WTC11 (cell line): ENCODE measurements around the gene RHCG. TPM values are rescaled to one million over a fixed set of nuclear protein-coding genes. Genes with fewer than 3 reads are reported as not detected.

Experiments
- ATAC-seq: fragments of 200-7000 bp; cut with Tn5 transposase; 2 replicates; pipeline ENCODE4 v1.10.0; 2021; ENCODE audit warnings: mild to moderate bottlenecking, moderate library complexity
- CTCF ChIA-PET: fragments of 300-600 bp; sonication (Branson Sonifier 250); formaldehyde crosslinking; loops from one replicate; lab custom pipeline; 2021; ENCODE audit warnings: antibody characterized with exemption; lab: Charles Lee
- POLR2A ChIA-PET: fragments of 350-600 bp; sonication (Branson Sonifier 250); formaldehyde crosslinking; loops from one replicate; lab custom pipeline; 2021; ENCODE audit warnings: antibody characterized with exemption; lab: Charles Lee
- DNase-seq: peaks from one replicate; pipeline ENCODE4 v3.0.0; 2021; ENCODE audit warnings: low spot score
- H3K27ac Mint-ChIP-seq: 2 replicates; pipeline ENCODE4 v1.8.0; 2021; ENCODE audit warnings: mixed read lengths
- H3K27me3 Mint-ChIP-seq: 2 replicates; pipeline ENCODE4 v1.8.0; 2021; ENCODE audit warnings: low read depth, mild to moderate bottlenecking, moderate library complexity, mixed read lengths
- H3K36me3 Mint-ChIP-seq: 2 replicates; pipeline ENCODE4 v1.8.0; 2021; ENCODE audit warnings: mixed read lengths
- H3K4me1 Mint-ChIP-seq: 2 replicates; pipeline ENCODE4 v1.8.0; 2022; ENCODE audit warnings: mixed read lengths
- H3K4me3 Mint-ChIP-seq: 2 replicates; pipeline ENCODE4 v1.8.0; 2021; ENCODE audit warnings: mild to moderate bottlenecking, moderate library complexity, mixed read lengths
- H3K9me3 Mint-ChIP-seq: 2 replicates; pipeline ENCODE4 v1.8.0; 2021; ENCODE audit warnings: mixed read lengths
- CREB1 ChIP-seq: sonication (generic); formaldehyde crosslinking; IDR thresholded peaks from 2 replicates; pipeline ENCODE4 v1.8.0; 2023; ENCODE audit warnings: mild to moderate bottlenecking, missing genetic modification reagents
- E2F1 ChIP-seq: sonication (generic); formaldehyde crosslinking; IDR thresholded peaks from 2 replicates; pipeline ENCODE4 v1.8.0; 2022; ENCODE audit warnings: mild to moderate bottlenecking, missing genetic modification reagents
- E2F4 ChIP-seq: sonication (generic); formaldehyde crosslinking; IDR thresholded peaks from 2 replicates; pipeline ENCODE4 v1.8.1; 2022; ENCODE audit warnings: low read depth, mild to moderate bottlenecking, moderate library complexity, missing genetic modification reagents, borderline replicate concordance
- MAX ChIP-seq: sonication (generic); formaldehyde crosslinking; IDR thresholded peaks from 2 replicates; pipeline ENCODE4 v1.8.0; 2022; ENCODE audit warnings: mild to moderate bottlenecking, missing genetic modification reagents
- NFE2L1 ChIP-seq: sonication (generic); formaldehyde crosslinking; IDR thresholded peaks from 2 replicates; pipeline ENCODE4 v1.8.1; 2023; ENCODE audit warnings: missing genetic modification reagents
- NR3C1 ChIP-seq: sonication (generic); formaldehyde crosslinking; conservative IDR thresholded peaks from 2 replicates; pipeline ENCODE4 v1.8.1; 2023; ENCODE audit warnings: low read depth, mild to moderate bottlenecking, missing genetic modification reagents
- OVOL2 ChIP-seq: fragments of 250-450 bp; sonication (Bioruptor Pico); IDR thresholded peaks from 2 replicates; pipeline ENCODE4 v1.9.0; 2021; ENCODE audit warnings: mild to moderate bottlenecking, borderline replicate concordance
- STAT6 ChIP-seq: sonication (generic); formaldehyde crosslinking; conservative IDR thresholded peaks from 2 replicates; pipeline ENCODE4 v1.8.1; 2023; ENCODE audit warnings: mild to moderate bottlenecking, low read depth, missing genetic modification reagents, moderate library complexity
- TEAD1 ChIP-seq: sonication (generic); formaldehyde crosslinking; IDR thresholded peaks from 2 replicates; pipeline ENCODE4 v1.8.0; 2022; ENCODE audit warnings: mild to moderate bottlenecking, missing genetic modification reagents
- USF1 ChIP-seq: sonication (generic); formaldehyde crosslinking; IDR thresholded peaks from 2 replicates; pipeline ENCODE4 v1.8.0; 2022; ENCODE audit warnings: mild to moderate bottlenecking, missing genetic modification reagents
- ZNF121 ChIP-seq: sonication (generic); formaldehyde crosslinking; IDR thresholded peaks from 2 replicates; pipeline ENCODE4 v1.8.0; 2023; ENCODE audit warnings: missing genetic modification reagents
- ZNF138 ChIP-seq: sonication (generic); formaldehyde crosslinking; conservative IDR thresholded peaks from 2 replicates; pipeline ENCODE4 v1.8.1; 2022; ENCODE audit warnings: mild to moderate bottlenecking, moderate library complexity, missing genetic modification reagents
- ZNF219 ChIP-seq: sonication (generic); formaldehyde crosslinking; IDR thresholded peaks from 2 replicates; pipeline ENCODE4 v1.8.0; 2023; ENCODE audit warnings: missing genetic modification reagents, mild to moderate bottlenecking, borderline replicate concordance
- ZNF281 ChIP-seq: sonication (generic); formaldehyde crosslinking; IDR thresholded peaks from 2 replicates; pipeline ENCODE4 v1.8.0; 2023; ENCODE audit warnings: mild to moderate bottlenecking, missing genetic modification reagents
- ZNF671 ChIP-seq: fragments of 250-450 bp; sonication (Bioruptor Pico); IDR thresholded peaks from 2 replicates; pipeline ENCODE4 v1.8.0; 2021; ENCODE audit warnings: mild to moderate bottlenecking
- ZSCAN18 ChIP-seq: fragments of 250-450 bp; sonication (Bioruptor Pico); IDR thresholded peaks from 2 replicates; pipeline ENCODE4 v2.1.2; 2022; ENCODE audit warnings: mild to moderate bottlenecking, moderate library complexity
- total RNA-seq: library from RNA; stranded (reverse); gene quantifications from 3 replicates; pipeline ENCODE4 v1.2.3, GENCODE V29; 2021

RHCG gene
- total RNA-seq, 1 experiment from 2014 or later, result 0.31 TPM

- TF ChIP-seq ZNF281 (no peak), ZSCAN18 (CRISPR knock-in tag) (no peak), USF1 (CRISPR knock-in tag) (no peak), ZNF121 (CRISPR knock-in tag) (no peak)
Observed at GRCh38 chr15:89523101-89523500, 26.7 kb upstream of the RHCG start (continued).

- DNase-seq (no peak), ATAC-seq (no peak)
- Mint-ChIP-seq H3K9me3 (peaks cover 8% of the 10 kb centered on the region), H3K36me3 (no peaks in the 10 kb centered on the region), H3K27me3 (0 out of 2 replicates have a peak, but pooled peaks cover 4% of the 10 kb centered on the region), H3K4me3 (no peak overlapping the region), H3K4me1 (no peaks in the 10 kb centered on the region), H3K27ac (no peak overlapping the region)
- POLR2A ChIA-PET, result no interaction called here
- TF ChIP-seq TEAD1, result no peak
- TF ChIP-seq ZNF219 (CRISPR knock-in tag), result no peak
- TF ChIP-seq NFE2L1 (CRISPR knock-in tag), result no peak
- TF ChIP-seq STAT6, result no peak
- CTCF ChIA-PET, result interaction anchor here (0.6 to 2.2 kb wide), 2 partner anchors 30 to 163 kb away, joined by 3 to 7 read pairs; no protein-coding TSS in a partner anchor
Observed at GRCh38 chr15:89521605-89522004, 25.2 kb upstream of the RHCG start.

GRCh38 chr15:89515477-89515876 lies 19.1 kb upstream of the RHCG start:
- Mint-ChIP-seq H3K9me3 (peaks cover 3% of the 10 kb centered on the region), H3K27me3 (no peaks in the 10 kb centered on the region; the same call in 1 of the 2 replicates), H3K4me1 (no peaks in the 10 kb centered on the region), H3K36me3 (no peaks in the 10 kb centered on the region), H3K4me3 (no peak overlapping the region), H3K27ac (no peak overlapping the region)
- ChIA-PET POLR2A (no interaction called here), CTCF (interaction anchor here (1.1 to 2.0 kb wide), 3 partner anchors 19 to 157 kb away, joined by 3 to 5 read pairs (median 3); partner anchors contain the start of gene RHCG)
- ATAC-seq (no peak), DNase-seq (no peak)
- TF ChIP-seq ZSCAN18 (CRISPR knock-in tag) (no peak), CREB1 (CRISPR knock-in tag) (no peak), ZNF138 (CRISPR knock-in tag) (no peak), ZNF219 (CRISPR knock-in tag) (no peak), NR3C1 (CRISPR knock-in tag) (no peak), OVOL2 (CRISPR knock-in tag) (no peak), ZNF671 (CRISPR knock-in tag) (no peak), ZNF281 (no peak), MAX (CRISPR knock-in tag) (no peak), E2F4 (CRISPR knock-in tag) (no peak), E2F1 (CRISPR knock-in tag) (no peak)
